Liver (tissue), 9 donors: ENCODE measurements around the gene SLC16A7. TPM values are rescaled to one million over a fixed set of nuclear protein-coding genes. Genes with fewer than 3 reads are reported as not detected.

ENCODE experiments used
- DNase-seq: peaks from one replicate; pipeline ENCODE4 v3.0.0-alpha.2; 2017; ENCODE audit warnings: low spot score
- H3K27ac ChIP-seq, 2 donors: one replicate each; pipeline ENCODE4 v1.7.0; 2013; ENCODE audit warnings: inconsistent platforms in 2 of 2, low read length in 2 of 2, control low read depth in 1 of 2, low read depth in 1 of 2, mild to moderate bottlenecking in 1 of 2
- H3K27me3 ChIP-seq, 4 donors: one replicate each; pipeline versions ENCODE4 v1.6.1 to v1.7.0; 2013; ENCODE audit warnings: low read length in 3 of 4, inconsistent platforms in 1 of 4, mild to moderate bottlenecking in 1 of 4, moderate library complexity in 1 of 4; ENCODE audit not compliant: control insufficient read depth in 4 of 4, insufficient read depth in 4 of 4
- H3K36me3 ChIP-seq, 4 donors: one replicate each; pipeline versions ENCODE4 v1.6.1 to v1.7.0; 2013; ENCODE audit warnings: low read length in 3 of 4, mild to moderate bottlenecking in 3 of 4, low read depth in 1 of 4, moderate library complexity in 1 of 4; ENCODE audit not compliant: control insufficient read depth in 4 of 4, insufficient read depth in 3 of 4
- H3K4me1 ChIP-seq, 4 donors: one replicate each; pipeline versions ENCODE4 v1.6.1 to v1.7.0; 2013; ENCODE audit warnings: low read length in 3 of 4, mild to moderate bottlenecking in 3 of 4, moderate library complexity in 1 of 4; ENCODE audit not compliant: control insufficient read depth in 4 of 4, insufficient read depth in 4 of 4
- H3K4me3 ChIP-seq, 3 donors: one replicate each; pipeline versions ENCODE4 v1.6.1 to v1.7.0; 2013; ENCODE audit warnings: low read length in 3 of 3, control low read depth in 1 of 3, low read depth in 1 of 3, mild to moderate bottlenecking in 1 of 3
- H3K9ac ChIP-seq, 2 donors: one replicate each; pipeline ENCODE4 v1.7.0; 2013; ENCODE audit warnings: low read length in 2 of 2, mild to moderate bottlenecking in 2 of 2, moderate library complexity in 2 of 2, control low read depth in 1 of 2, low read depth in 1 of 2
- H3K9me3 ChIP-seq, 4 donors: one replicate each; pipeline versions ENCODE4 v1.6.1 to v1.7.0; 2013; ENCODE audit warnings: low read length in 3 of 4; ENCODE audit not compliant: control insufficient read depth in 4 of 4
- ATF3 ChIP-seq: IDR thresholded peaks from 2 replicates; pipeline ENCODE4 v1.6.1; 2016; ENCODE audit warnings: antibody characterized with exemption
- CTCF ChIP-seq: fragments of 150-350 bp; IDR thresholded peaks from 2 replicates; pipeline ENCODE4 v1.5.1; 2017; ENCODE audit warnings: improper control_type of control experiment, low read depth, low read length; ENCODE audit not compliant: missing input control
- FOXA1 ChIP-seq: IDR thresholded peaks from 2 replicates; pipeline ENCODE4 v1.6.1; 2016; ENCODE audit warnings: antibody characterized with exemption
- FOXA2 ChIP-seq: IDR thresholded peaks from 2 replicates; pipeline ENCODE4 v1.6.1; 2016; ENCODE audit warnings: antibody characterized with exemption
- GABPA ChIP-seq, 2 donors: IDR thresholded peaks in 1 of 2; conservative IDR thresholded peaks in 1 of 2; 2 replicates each; pipeline ENCODE4 v1.6.1; 2016; ENCODE audit warnings: antibody characterized with exemption in 2 of 2, mild to moderate bottlenecking in 1 of 2, moderate library complexity in 1 of 2
- HNF4G ChIP-seq: IDR thresholded peaks from 2 replicates; pipeline ENCODE4 v1.6.1; 2016; ENCODE audit warnings: antibody characterized with exemption
- NR2F2 ChIP-seq: IDR thresholded peaks from 2 replicates; pipeline ENCODE4 v1.6.1; 2016; ENCODE audit warnings: antibody characterized with exemption
- RAD21 ChIP-seq, 2 donors: IDR thresholded peaks; 2 replicates each; pipeline ENCODE4 v1.6.1; 2016; ENCODE audit warnings: antibody characterized with exemption in 2 of 2, mild to moderate bottlenecking in 2 of 2
- REST ChIP-seq: IDR thresholded peaks from 2 replicates; pipeline ENCODE4 v1.6.1; 2016; ENCODE audit warnings: antibody characterized with exemption, mild to moderate bottlenecking
- RXRA ChIP-seq, 2 donors: IDR thresholded peaks; 2 replicates each; pipeline ENCODE4 v1.6.1; 2017 to 2018; ENCODE audit warnings: antibody characterized with exemption in 2 of 2, mild to moderate bottlenecking in 1 of 2
- SP1 ChIP-seq: IDR thresholded peaks from 2 replicates; pipeline ENCODE4 v1.6.1; 2018; ENCODE audit warnings: antibody characterized with exemption, mild to moderate bottlenecking
- TAF1 ChIP-seq: conservative IDR thresholded peaks from 2 replicates; pipeline ENCODE4 v1.6.1; 2016; ENCODE audit warnings: antibody characterized with exemption, mild to moderate bottlenecking
- YY1 ChIP-seq: IDR thresholded peaks from 2 replicates; pipeline ENCODE4 v1.6.1; 2016; ENCODE audit warnings: antibody characterized with exemption, mild to moderate bottlenecking
- ZBTB33 ChIP-seq: IDR thresholded peaks from 2 replicates; pipeline ENCODE4 v1.6.1; 2016; ENCODE audit warnings: antibody characterized with exemption
- WGBS: extraction: QIAGEN DNeasy Blood & Tissue Kit; methylation state at CpG from one replicate; pipeline ENCODE4 v1.1.7; 2013; 5-methylcytosine and 5-hydroxymethylcytosine counted together
- polyA plus RNA-seq, 2 donors: library from polyadenylated mRNA; stranded (reverse) in 1 of 2; unstranded in 1 of 2; fragments of 200-250 nt in 1 of 2; fragments of >200 nt in 1 of 2; fragmentation: Nextera tagmentation in 1 of 2; extraction: Ambion mirVana in 1 of 2; gene quantifications; one replicate each; pipeline versions ENCODE4 v1.2.1 to v1.2.3, GENCODE V29; 2013 to 2015
- total RNA-seq, 2 donors: library from RNA; depleted of rRNA; stranded (reverse); fragments of >200 nt; gene quantifications; one replicate each; pipeline ENCODE4 v1.2.3, GENCODE V29; 2014
- donor health status: healthy.
- donor health status: healthy.
- donor health status: healthy.
- donor health status: healthy.
- donor health status: healthy.

The SLC16A7 gene
- total and polyA plus RNA-seq, 4 donors = 3.0 to 24.0 (median 12.1) TPM

- TF ChIP-seq YY1 (no peak), FOXA2 (no peak), RXRA (IDR thresholded peaks at IDR 0.05) (no peak)
Measured at GRCh38 chr12:59812716-59813115, 216.9 kb downstream of the SLC16A7 start (continued).

- no peak for DNase-seq
- no peak overlapping the region for H3K9ac ChIP-seq
- 77% methylated on average over 2 of the region's 2 CpGs for WGBS
- no peak overlapping the region for H3K4me3 ChIP-seq
- H3K27me3 ChIP-seq = no peaks in the 10 kb centered on the region
- H3K9me3 ChIP-seq = peaks cover 0 to 6% (median 0%) of the 10 kb centered on the region in 4 donors
- no peak overlapping the region for H3K27ac ChIP-seq
- H3K36me3 ChIP-seq = no peaks in the 10 kb centered on the region
- TF ChIP-seq ZBTB33 (no peak), ATF3 (no peak), REST (no peak), FOXA1 (no peak), RAD21 (IDR thresholded peaks at IDR 0.05) (no peak), CTCF (no peak), HNF4G (no peak), YY1 (no peak), RXRA (IDR thresholded peaks at IDR 0.05) (no peak), NR2F2 (no peak)
- H3K4me1 ChIP-seq = no peaks in the 10 kb centered on the region
Measured at GRCh38 chr12:59820594-59821011, 224.8 kb downstream of the SLC16A7 start.

GRCh38 chr12:59823567-59823966, 227.7 kb downstream of the SLC16A7 start:
- Histone ChIP-seq H3K4me1 (no peaks in the 10 kb centered on the region), H3K4me3 (no peak overlapping the region), H3K9me3 (no peaks in the 10 kb centered on the region), H3K27me3 (no peaks in the 10 kb centered on the region), H3K27ac (no peak overlapping the region), H3K9ac (no peak overlapping the region), H3K36me3 (no peaks in the 10 kb centered on the region)
- DNase-seq = no peak
- TF ChIP-seq TAF1 (no peak), CTCF (no peak), SP1 (no peak), FOXA1 (no peak), GABPA (IDR thresholded peaks at IDR 0.05 in 1 of 2, conservative IDR thresholded peaks at IDR 0.05 in 1 of 2) (no peak), FOXA2 (no peak), RAD21 (IDR thresholded peaks at IDR 0.05) (no peak)
